Neural progenitor cell (in vitro differentiated cells): ENCODE results near the gene MEF2D. TPM values are rescaled to one million over a fixed set of nuclear protein-coding genes. Genes with fewer than 3 reads are reported as not detected.

Experiments used
- DNase-seq: peaks from one replicate; pipeline ENCODE4 v3.0.0-alpha.2; 2016; ENCODE audit warnings: low spot score
- H2AFZ ChIP-seq: fragments of 200-600 bp; sonication (generic); replicated peaks from 2 replicates; pipeline ENCODE4 v1.6.1; 2016; ENCODE audit warnings: antibody characterized with exemption
- H3F3A ChIP-seq: fragments of 200-600 bp; sonication (generic); 2 replicates; pipeline ENCODE4 v1.6.1; 2016; ENCODE audit warnings: antibody characterized with exemption, low read depth
- H3K27ac ChIP-seq: fragments of 200-600 bp; sonication (generic); 2 replicates; pipeline ENCODE4 v1.5.1; 2016; ENCODE audit warnings: mild to moderate bottlenecking
- H3K27me3 ChIP-seq: fragments of 200-600 bp; sonication (generic); 2 replicates; pipeline ENCODE4 v1.6.1; 2016; ENCODE audit warnings: mild to moderate bottlenecking, moderate library complexity
- H3K36me3 ChIP-seq: fragments of 200-600 bp; sonication (generic); 2 replicates; pipeline ENCODE4 v1.5.1; 2016
- H3K4me1 ChIP-seq: fragments of 200-600 bp; sonication (generic); 2 replicates; pipeline ENCODE4 v1.6.1; 2016; ENCODE audit warnings: mixed run types
- H3K4me2 ChIP-seq: fragments of 200-600 bp; sonication (generic); 2 replicates; pipeline ENCODE4 v1.6.1; 2016
- H3K4me3 ChIP-seq: fragments of 200-600 bp; sonication (generic); 2 replicates; pipeline ENCODE4 v1.5.1; 2016
- H3K79me2 ChIP-seq: fragments of 200-600 bp; sonication (generic); 2 replicates; pipeline ENCODE4 v1.6.1; 2016; ENCODE audit warnings: low read depth
- H3K9ac ChIP-seq: fragments of 200-600 bp; sonication (generic); 2 replicates; pipeline ENCODE4 v1.6.1; 2016
- H3K9me3 ChIP-seq: fragments of 200-600 bp; sonication (generic); 2 replicates; pipeline ENCODE4 v1.5.1; 2016; ENCODE audit warnings: low read depth
- H4K20me1 ChIP-seq: fragments of 200-600 bp; sonication (generic); 2 replicates; pipeline ENCODE4 v1.6.1; 2016; ENCODE audit warnings: low read depth
- H3K27ac Mint-ChIP-seq: 3 replicates; pipeline ENCODE4 v1.8.0; 2021; ENCODE audit warnings: mixed read lengths
- H3K27me3 Mint-ChIP-seq: 2 replicates; pipeline ENCODE4 v1.8.0; 2022; ENCODE audit warnings: low read depth, mild to moderate bottlenecking, inconsistent platforms, moderate library complexity, mixed read lengths; ENCODE audit not compliant: insufficient read depth
- H3K36me3 Mint-ChIP-seq: 3 replicates; pipeline ENCODE4 v1.8.0; 2021; ENCODE audit warnings: mixed read lengths
- H3K4me1 Mint-ChIP-seq: 3 replicates; pipeline ENCODE4 v1.8.0; 2021; ENCODE audit warnings: mixed read lengths
- H3K4me3 Mint-ChIP-seq: 3 replicates; pipeline ENCODE4 v1.8.0; 2021; ENCODE audit warnings: mild to moderate bottlenecking, moderate library complexity, mixed read lengths
- H3K9me3 Mint-ChIP-seq: 3 replicates; pipeline ENCODE4 v1.8.0; 2020; ENCODE audit warnings: mixed read lengths
- EZH2 ChIP-seq: fragments of 200-600 bp; sonication (generic); IDR thresholded peaks from 2 replicates; pipeline ENCODE4 v1.6.1; 2017; ENCODE audit warnings: antibody characterized with exemption, mild to moderate bottlenecking, moderate library complexity
- EZH2phosphoT487 ChIP-seq: fragments of 200-600 bp; sonication (generic); IDR thresholded peaks from 2 replicates; pipeline ENCODE4 v1.6.1; 2017; ENCODE audit warnings: antibody characterized with exemption
- total RNA-seq: library from RNA; depleted of rRNA; stranded (reverse); fragments of >200 nt; gene quantifications from 2 replicates; pipeline ENCODE4 v1.2.3, GENCODE V29; 2015; ENCODE audit warnings: low replicate concordance
- TF ChIP-seq, protein P1 (sequence below): fragments of 200-600 bp; sonication (generic); IDR thresholded peaks from 2 replicates; pipeline ENCODE4 v1.5.1; 2017; ENCODE audit warnings: antibody characterized with exemption, mild to moderate bottlenecking

MEF2D gene
- total RNA-seq, 1 donor from 2014 or later = 1.8 TPM

DNA sequence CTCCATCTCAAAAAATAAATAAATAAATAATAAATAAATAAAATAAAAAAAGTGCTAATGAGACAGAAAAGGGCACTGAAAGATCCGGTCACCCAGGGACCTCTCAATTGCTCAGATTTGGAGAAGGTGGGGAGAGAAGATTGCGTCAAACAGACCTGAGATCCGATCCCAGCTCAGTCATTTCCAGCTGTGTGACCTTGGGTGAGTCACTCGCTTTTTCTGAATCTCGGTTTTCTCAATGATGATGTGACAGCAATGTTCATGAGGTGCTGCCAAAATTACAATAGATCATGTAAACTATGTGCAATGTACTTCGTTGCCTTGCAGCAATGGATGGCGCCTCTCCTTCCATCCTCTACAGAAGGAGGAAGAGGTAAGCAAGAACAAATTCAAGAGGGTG lies 11.1 kb upstream of the MEF2D start:
- H3K27ac Mint-ChIP-seq = peak overlapping the region; percentile 78
- no peak overlapping the region for H3K9ac ChIP-seq

DNA sequence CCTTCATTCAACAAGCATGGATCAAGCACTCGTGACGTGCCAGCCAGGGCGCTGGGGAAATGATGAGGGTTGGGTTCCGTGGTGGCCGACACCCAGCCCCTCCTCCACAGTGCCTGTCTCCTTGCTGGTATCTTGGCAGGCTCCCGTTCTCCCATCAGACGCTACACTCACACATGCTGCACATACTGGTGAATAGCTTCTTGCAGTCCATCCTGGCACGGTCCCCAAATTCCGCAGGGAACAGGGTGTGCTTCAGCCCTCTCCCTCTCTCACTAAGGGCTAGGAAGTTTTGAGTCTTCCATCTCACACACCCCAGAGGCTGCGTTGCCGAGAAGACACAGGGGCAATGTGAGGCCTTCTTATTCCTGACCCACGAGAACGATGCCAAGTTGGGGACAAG lies 10.1 kb upstream of the MEF2D start:
- Histone ChIP-seq H3K36me3 (no peaks in the 10 kb centered on the region), H3K79me2 (no peaks in the 10 kb centered on the region), H3K9ac (no peak overlapping the region), H3K4me2 (no peak overlapping the region), H3K27ac (no peak overlapping the region), H3F3A (no peaks in the 10 kb centered on the region), H4K20me1 (no peaks in the 10 kb centered on the region), H3K9me3 (no peaks in the 10 kb centered on the region), H3K4me3 (no peak overlapping the region), H3K4me1 (no peaks in the 10 kb centered on the region), H2AFZ (no peak overlapping the region), H3K27me3 (no peaks in the 10 kb centered on the region)
- peaks cover 10% of the 10 kb centered on the region for H3K4me1 Mint-ChIP-seq
- DNase-seq = no peak
- TF ChIP-seq, protein P1, sequence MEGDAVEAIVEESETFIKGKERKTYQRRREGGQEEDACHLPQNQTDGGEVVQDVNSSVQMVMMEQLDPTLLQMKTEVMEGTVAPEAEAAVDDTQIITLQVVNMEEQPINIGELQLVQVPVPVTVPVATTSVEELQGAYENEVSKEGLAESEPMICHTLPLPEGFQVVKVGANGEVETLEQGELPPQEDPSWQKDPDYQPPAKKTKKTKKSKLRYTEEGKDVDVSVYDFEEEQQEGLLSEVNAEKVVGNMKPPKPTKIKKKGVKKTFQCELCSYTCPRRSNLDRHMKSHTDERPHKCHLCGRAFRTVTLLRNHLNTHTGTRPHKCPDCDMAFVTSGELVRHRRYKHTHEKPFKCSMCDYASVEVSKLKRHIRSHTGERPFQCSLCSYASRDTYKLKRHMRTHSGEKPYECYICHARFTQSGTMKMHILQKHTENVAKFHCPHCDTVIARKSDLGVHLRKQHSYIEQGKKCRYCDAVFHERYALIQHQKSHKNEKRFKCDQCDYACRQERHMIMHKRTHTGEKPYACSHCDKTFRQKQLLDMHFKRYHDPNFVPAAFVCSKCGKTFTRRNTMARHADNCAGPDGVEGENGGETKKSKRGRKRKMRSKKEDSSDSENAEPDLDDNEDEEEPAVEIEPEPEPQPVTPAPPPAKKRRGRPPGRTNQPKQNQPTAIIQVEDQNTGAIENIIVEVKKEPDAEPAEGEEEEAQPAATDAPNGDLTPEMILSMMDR = no peak
- no peak for TF ChIP-seq EZH2phosphoT487
- TF ChIP-seq EZH2 = no peak
- H3K9me3 Mint-ChIP-seq = no peaks in the 10 kb centered on the region
- H3K4me3 Mint-ChIP-seq = no peak overlapping the region
- no peak overlapping the region for H3K27ac Mint-ChIP-seq
- H3K27me3 Mint-ChIP-seq = peaks cover 18% of the 10 kb centered on the region
- H3K36me3 Mint-ChIP-seq = no peaks in the 10 kb centered on the region

More for the DNA sequence above, 11.1 kb upstream of the MEF2D start:
- TF ChIP-seq EZH2 (no peak), EZH2phosphoT487 (no peak)
- TF ChIP-seq, protein P1 = no peak
- no peaks in the 10 kb centered on the region for H3K79me2 ChIP-seq
- no peak overlapping the region for H3K4me2 ChIP-seq
- no peaks in the 10 kb centered on the region for H3K9me3 Mint-ChIP-seq
- no peaks in the 10 kb centered on the region for H3K9me3 ChIP-seq
- H2AFZ ChIP-seq = no peak overlapping the region
- H3K4me1 ChIP-seq = no peaks in the 10 kb centered on the region
- no peak overlapping the region for H3K27ac ChIP-seq
- no peak for DNase-seq
- no peaks in the 10 kb centered on the region for H4K20me1 ChIP-seq
- H3K27me3 Mint-ChIP-seq = peaks cover 21% of the 10 kb centered on the region
- no peaks in the 10 kb centered on the region for H3K36me3 Mint-ChIP-seq
- H3K4me1 Mint-ChIP-seq = peaks cover 5% of the 10 kb centered on the region
- H3K27me3 ChIP-seq = no peaks in the 10 kb centered on the region
- no peak overlapping the region for H3K4me3 ChIP-seq
- H3K4me3 Mint-ChIP-seq = no peak overlapping the region
- H3F3A ChIP-seq = no peaks in the 10 kb centered on the region
- no peaks in the 10 kb centered on the region for H3K36me3 ChIP-seq

DNA sequence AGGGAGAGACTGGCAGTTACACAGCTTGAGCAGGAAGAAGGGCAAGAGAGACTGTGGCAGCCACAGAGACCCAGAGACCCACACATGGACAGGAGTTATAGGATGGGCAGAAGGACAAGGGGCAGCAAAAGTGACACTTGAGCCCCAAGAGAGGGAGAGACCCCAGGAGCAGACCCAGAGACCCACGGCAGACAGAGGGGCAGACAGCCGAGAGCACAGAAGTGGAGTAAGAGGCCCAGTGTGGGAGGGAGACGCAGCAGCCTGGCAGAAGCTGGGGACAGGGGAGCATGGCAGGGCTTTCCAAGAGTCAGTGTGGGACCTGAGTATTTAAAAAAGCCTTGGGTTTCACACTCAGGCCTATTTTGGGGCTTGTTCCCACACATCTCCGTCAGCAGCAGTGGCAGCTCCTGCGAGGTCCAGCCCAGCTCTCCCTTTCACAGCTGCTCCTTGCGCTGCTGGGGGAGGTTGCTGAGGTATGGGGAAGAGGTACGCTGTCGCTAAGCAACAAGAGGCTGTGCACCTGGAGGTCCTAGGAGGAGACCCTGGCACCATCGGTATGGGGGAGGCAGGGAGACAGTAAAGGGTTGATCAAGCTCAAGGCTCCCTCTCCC lies 9.0 kb upstream of the MEF2D start:
- no peaks in the 10 kb centered on the region for H3K27me3 ChIP-seq
- H3K36me3 ChIP-seq = no peaks in the 10 kb centered on the region
- H4K20me1 ChIP-seq = no peaks in the 10 kb centered on the region
- H3K27ac ChIP-seq = no peak overlapping the region
- H3K4me3 ChIP-seq = no peak overlapping the region
- H3K4me1 Mint-ChIP-seq = peaks cover 18% of the 10 kb centered on the region
- no peak overlapping the region for H2AFZ ChIP-seq
- H3K79me2 ChIP-seq = no peaks in the 10 kb centered on the region
- H3K9ac ChIP-seq = no peak overlapping the region
- TF ChIP-seq EZH2phosphoT487 = no peak
- TF ChIP-seq EZH2 = no peak
- TF ChIP-seq, protein P1 = no peak
- H3K4me2 ChIP-seq = no peak overlapping the region
- H3K4me3 Mint-ChIP-seq = no peak overlapping the region
- H3K27me3 Mint-ChIP-seq = peaks cover 12% of the 10 kb centered on the region
- H3K9me3 Mint-ChIP-seq = no peaks in the 10 kb centered on the region
- peak overlapping the region; percentile 22 for H3K27ac Mint-ChIP-seq
- H3K4me1 ChIP-seq = peaks cover 3% of the 10 kb centered on the region
- H3K36me3 Mint-ChIP-seq = no peaks in the 10 kb centered on the region
- no peaks in the 10 kb centered on the region for H3K9me3 ChIP-seq
- no peak for DNase-seq
- H3F3A ChIP-seq = peaks cover 5% of the 10 kb centered on the region
